GM12878 (cell line): ENCODE results near the gene ZNF3. TPM values are rescaled to one million over a fixed set of nuclear protein-coding genes. Genes with fewer than 3 reads are reported as not detected.

Experiments used
- ATAC-seq: fragments of 200-7000 bp; cut with Tn5 transposase; 3 replicates; pipeline ENCODE4 v1.9.1; 2020; ENCODE audit warnings: mild to moderate bottlenecking, moderate library complexity
- BruUV-seq: library from RNA; stranded (reverse); fragments of 400-500 nt; replicated peaks from 2 replicates; lab custom pipeline; 2021; lab: Mats Ljungman, UMichigan
- CTCF ChIA-PET: fragments of 300-600 bp; sonication (Branson Sonifier 250); formaldehyde crosslinking; extraction: SDS; loops from one replicate; lab custom pipeline; 2021; ENCODE audit warnings: inconsistent platforms; lab: Yijun Ruan, JAX
- POLR2A ChIA-PET: fragments of 350-600 bp; formaldehyde crosslinking; extraction: SDS; loops from one replicate; lab custom pipeline; 2021; ENCODE audit warnings: inconsistent platforms; lab: Charles Lee
- RAD21 ChIA-PET: fragments of 300-600 bp; sonication (Branson Sonifier 250); formaldehyde crosslinking; loops from one replicate; lab custom pipeline; 2023; ENCODE audit warnings: antibody characterized with exemption; ENCODE audit not compliant: unreplicated experiment; lab: Charles Lee
- SMC1A ChIA-PET: fragments of 300-600 bp; sonication (Branson Sonifier 250); formaldehyde crosslinking; loops from one replicate; lab custom pipeline; 2023; ENCODE audit not compliant: unreplicated experiment, uncharacterized antibody; lab: Charles Lee
- DNase-seq: peaks from one replicate; pipeline ENCODE4 v3.0.0-alpha.2; 2011; ENCODE audit warnings: low read depth, low spot score
- FAIRE-seq: peaks from 3 replicates; lab custom pipeline; 2011; peaks lifted over from hg19 to GRCh38; lab: Jason Lieb, UNC
- H2AFZ ChIP-seq: 2 replicates; pipeline ENCODE4 v1.6.0; 2011; ENCODE audit warnings: low read depth, low read length, control low read depth; ENCODE audit not compliant: control insufficient read depth
- H3K27ac ChIP-seq: 2 replicates; pipeline ENCODE4 v1.5.1; 2011; ENCODE audit warnings: control low read depth; ENCODE audit not compliant: control insufficient read depth, insufficient read depth
- H3K27me3 ChIP-seq, 2 experiments: replicated peaks in 1 of 2; 2 replicates each; pipeline versions ENCODE4 v1.6.0 to v1.6.1; 2011; ENCODE audit warnings: low read length in 1 of 2; ENCODE audit not compliant: control insufficient read depth in 2 of 2, insufficient read depth in 2 of 2
- H3K36me3 ChIP-seq, 2 experiments: 2 replicates each; pipeline ENCODE4 v1.5.1; 2011; ENCODE audit warnings: low read length in 1 of 2; ENCODE audit not compliant: control insufficient read depth in 2 of 2, insufficient read depth in 2 of 2
- H3K4me1 ChIP-seq: 2 replicates; pipeline ENCODE4 v1.6.1; 2011; ENCODE audit warnings: mild to moderate bottlenecking, low read length, moderate library complexity, mixed read lengths; ENCODE audit not compliant: control insufficient read depth, insufficient read depth
- H3K4me2 ChIP-seq: 2 replicates; pipeline ENCODE4 v1.6.0; 2011; ENCODE audit warnings: control low read depth; ENCODE audit not compliant: control insufficient read depth, insufficient read depth
- H3K4me3 ChIP-seq: fragments of 200-600 bp; sonication (generic); 2 replicates; pipeline ENCODE4 v1.5.1; 2016
- H3K79me2 ChIP-seq: 2 replicates; pipeline ENCODE4 v1.6.0; 2011; ENCODE audit warnings: low read length; ENCODE audit not compliant: control insufficient read depth, insufficient read depth
- H3K9ac ChIP-seq: 2 replicates; pipeline ENCODE4 v1.8.0; 2011; ENCODE audit warnings: low read length, control low read depth, mixed read lengths; ENCODE audit not compliant: control insufficient read depth, insufficient read depth
- H3K9me3 ChIP-seq: replicated peaks from 3 replicates; pipeline ENCODE4 v1.5.1; 2011; ENCODE audit warnings: mild to moderate bottlenecking, low read length; ENCODE audit not compliant: control insufficient read depth, insufficient read depth
- H4K20me1 ChIP-seq: 2 replicates; pipeline ENCODE4 v1.6.0; 2011; ENCODE audit not compliant: control insufficient read depth, insufficient read depth
- NR2C1 ChIP-seq: fragments of 450-650 bp; IDR thresholded peaks from 2 replicates; pipeline ENCODE4 v1.6.1; 2017; ENCODE audit warnings: antibody characterized with exemption, mild to moderate bottlenecking, moderate library complexity
- SP1 ChIP-seq: IDR thresholded peaks from one replicate; pipeline ENCODE4 v1.6.1; 2011; ENCODE audit warnings: low read depth, low read length
- USF1 ChIP-seq: IDR thresholded peaks from 2 replicates; pipeline ENCODE4 v1.6.1; 2011; ENCODE audit warnings: borderline replicate concordance, low read depth, mild to moderate bottlenecking, moderate library complexity, mixed read lengths, low read length; ENCODE audit not compliant: insufficient read depth; ENCODE audit errors: extremely low read length
- ZBTB33 ChIP-seq: fragments of 450-650 bp; IDR thresholded peaks from 2 replicates; pipeline ENCODE4 v1.6.1; 2017; ENCODE audit warnings: mild to moderate bottlenecking
- WGBS: methylation state at CpG from one replicate; pipeline ENCODE4 v1.1.6; 2016; ENCODE audit warnings: low lambda C conversion rate; ENCODE audit not compliant: insufficient replicate concordance, insufficient coverage; ENCODE audit errors: missing lambda C conversion rate; 5-methylcytosine and 5-hydroxymethylcytosine counted together
- in situ Hi-C: fragments of 300-500 bp; cut with MboI; formaldehyde crosslinking; loops from 9 replicates; pipeline ENCODE4 v1.14.3; 2018; ENCODE audit warnings: mixed read lengths
- intact Hi-C: fragments of 100-400 bp; cut with micrococcal nuclease; formaldehyde crosslinking; loops from one replicate; pipeline ENCODE4 v1.14.2; 2022; ENCODE audit not compliant: unreplicated experiment
- polyA plus RNA-seq, 11 experiments: library from polyadenylated mRNA; depleted of rRNA in 4 of 11; unstranded in 6 of 11; stranded (reverse) in 5 of 11; fragments of >200 nt; fragmentation: Nextera tagmentation in 4 of 11; fragmentation: Illumina TruSeq in 1 of 11; extraction: Ambion mirVana in 4 of 11; extraction: Trizol in 1 of 11; gene quantifications; 1 replicate in 1 of 11; 2 replicates in 10 of 11; pipeline versions ENCODE4 v1.2.1 to v1.2.3, GENCODE V29; 2011 to 2016; ENCODE audit warnings: inconsistent platforms in 2 of 11, missing spikeins in 2 of 11, low read depth in 1 of 11
- total RNA-seq, 4 experiments: library from RNA; depleted of rRNA in 3 of 4; stranded (reverse); fragments of >200 nt in 3 of 4; fragmentation: Illumina TruSeq in 1 of 4; extraction: Trizol in 1 of 4; gene quantifications; 2 replicates each; pipeline versions ENCODE4 v1.2.1 to v1.2.3, GENCODE V29; 2013 to 2021

The ZNF3 gene
- total and polyA plus RNA-seq, 10 of the 15 experiments (the other 5 are each of a cell fraction or from before 2014, with no cell fraction given): 17.2 to 37.4 (median 29.4) TPM

GRCh38 chr7:100085515-100085914, 4.0 kb upstream of the ZNF3 start (continued):
- TF ChIP-seq NR2C1 (no peak), ZBTB33 (no peak)
- TF ChIP-seq, all 136 proteins: peak for 0

- BruUV-seq: no TSS peak
- Histone ChIP-seq H3K27me3 (no peaks in the 10 kb centered on the region), H3K4me3 (no peak overlapping the region), H4K20me1 (no peaks in the 10 kb centered on the region), H3K4me1 (peaks cover 4% of the 10 kb centered on the region), H2AFZ (peak overlapping the region; percentile 61), H3K36me3 (no peaks in the 10 kb centered on the region; a peak in 2 of 4 replicates), H3K9ac (no peak overlapping the region), H3K9me3 (no peaks in the 10 kb centered on the region), H3K27ac (no peak overlapping the region), H3K4me2 (peak overlapping the region; percentile 81), H3K79me2 (peaks cover 37% of the 10 kb centered on the region)
- ChIA-PET SMC1A (interaction anchor here (0.6 to 1.4 kb wide), 13 partner anchors 13 to 171 kb away, joined by 3 to 11 read pairs (median 4); partner anchors contain the start of genes AP4M1, LAMTOR4, MCM7 and TRIM4), RAD21 (interaction anchor here (0.6 to 1.2 kb wide), 23 partner anchors 11 to 1802 kb away, joined by 3 to 23 read pairs (median 4); partner anchors contain the start of genes AP4M1, MBLAC1, MCM7 and MEPCE), POLR2A (interaction anchor here (0.6 to 1.6 kb wide), 17 partner anchors 7 to 578 kb away, joined by 3 to 15 read pairs (median 4); partner anchors contain the start of genes AP4M1, LAMTOR4, MBLAC1 and MCM7), CTCF (interaction anchor here (0.7 to 1.5 kb wide), 19 partner anchors 11 to 292 kb away, joined by 3 to 15 read pairs (median 4); partner anchors contain the start of genes AP4M1, MBLAC1, MCM7 and ZKSCAN1)
- WGBS: 12% methylated on average over 3 of the region's 4 CpGs
- no peak for FAIRE-seq
- in situ Hi-C loops (no loop called here), intact Hi-C loops (loop anchor here (1.0 to 10.0 kb wide), 5 partner anchors 18 to 168 kb away; partner anchors contain the start of genes AP4M1, LAMTOR4, MBLAC1 and MCM7)
- TF ChIP-seq SP1: no peak
- no peak for TF ChIP-seq USF1
- DNase-seq: no peak
- no peak for ATAC-seq
Observed at GRCh38 chr7:100082978-100083377, 1.5 kb upstream of the ZNF3 start.
